LNCaP clone FGC (cell line): Measurements from ENCODE around the gene OXNAD1.

ENCODE experiments used
- DNase-seq: peaks from one replicate; pipeline ENCODE4 v3.0.0-alpha.2; 2011; ENCODE audit warnings: low read depth
- H3K4me3 ChIP-seq: 2 replicates; pipeline ENCODE4 v1.5.1; 2011; ENCODE audit warnings: mild to moderate bottlenecking, low read depth, low read length, control low read depth
- CTCF ChIP-seq: IDR thresholded peaks from 2 replicates; pipeline ENCODE4 v1.5.1; 2012; ENCODE audit warnings: mild to moderate bottlenecking; ENCODE audit not compliant: control insufficient read depth, insufficient read depth; ENCODE audit errors: extremely low read depth

Gene OXNAD1

GRCh38 chr3:16245609-16246008 is 19.4 kb upstream of the OXNAD1 start:
- TF ChIP-seq CTCF, result no peak
- H3K4me3 ChIP-seq, result no peak overlapping the region
- DNase-seq, result no peak

GRCh38 chr3:16247282-16248061 is 17.5 kb upstream of the OXNAD1 start:
- peak; percentile 98 for TF ChIP-seq CTCF
- H3K4me3 ChIP-seq, result no peak overlapping the region
- DNase-seq, result peak; percentile 50

- no peak for TF ChIP-seq CTCF
- H3K4me3 ChIP-seq, result no peak overlapping the region
- no peak for DNase-seq
Observed at GRCh38 chr3:16248556-16248955, 16.5 kb upstream of the OXNAD1 start.

- H3K4me3 ChIP-seq, result no peak overlapping the region
- TF ChIP-seq CTCF, result peak; percentile 40
- no peak for DNase-seq
Observed at GRCh38 chr3:16249336-16249735, 15.7 kb upstream of the OXNAD1 start.

- no peak for DNase-seq
- H3K4me3 ChIP-seq, result no peak overlapping the region
- no peak for TF ChIP-seq CTCF
Observed at GRCh38 chr3:16249886-16250285, 15.1 kb upstream of the OXNAD1 start.

GRCh38 chr3:16251316-16252085 is 13.5 kb upstream of the OXNAD1 start:
- TF ChIP-seq CTCF, result no peak
- no peak overlapping the region for H3K4me3 ChIP-seq
- no peak for DNase-seq
